ENCODE results near the gene ANHX.

ANHX gene

GRCh38 chr12:133225527-133225926, 10.2 kb downstream of the ANHX start:
- Histone ChIP-seq H3K9me3 (ENCODE audit: insufficient read depth, low read depth, low read length) (peaks cover 53% of the 10 kb centered on the region; the same call in 1 of the 2 replicates), H3K4me3 (ENCODE audit: low read length, poor library complexity, severe bottlenecking) (no peak overlapping the region), H3K4me2 (ENCODE audit: low read depth, low read length, poor library complexity, severe bottlenecking) (no peak overlapping the region), H3K36me3 (ENCODE audit: insufficient read depth, low read length) (no peaks in the 10 kb centered on the region), H4K20me1 (ENCODE audit: insufficient read depth, low read length, poor library complexity, severe bottlenecking) (no peaks in the 10 kb centered on the region), H3K9me2 (replicated peaks; ENCODE audit: low read depth, low read length) (no peaks in the 10 kb centered on the region), H3F3A (ENCODE audit: low read depth) (no peaks in the 10 kb centered on the region), H3K9ac (ENCODE audit: low read depth, low read length, poor library complexity, severe bottlenecking) (no peak overlapping the region), H3K79me2 (ENCODE audit: insufficient read depth, low read length) (no peaks in the 10 kb centered on the region), H3K27me3 (ENCODE audit: insufficient read depth, low read length, poor library complexity, severe bottlenecking) (no peaks in the 10 kb centered on the region), H2AFZ (ENCODE audit: low read length) (no peak overlapping the region), H3K4me1 (ENCODE audit: insufficient read depth, low read length, poor library complexity, severe bottlenecking) (no peaks in the 10 kb centered on the region)
- TF ChIP-seq, protein P1, sequence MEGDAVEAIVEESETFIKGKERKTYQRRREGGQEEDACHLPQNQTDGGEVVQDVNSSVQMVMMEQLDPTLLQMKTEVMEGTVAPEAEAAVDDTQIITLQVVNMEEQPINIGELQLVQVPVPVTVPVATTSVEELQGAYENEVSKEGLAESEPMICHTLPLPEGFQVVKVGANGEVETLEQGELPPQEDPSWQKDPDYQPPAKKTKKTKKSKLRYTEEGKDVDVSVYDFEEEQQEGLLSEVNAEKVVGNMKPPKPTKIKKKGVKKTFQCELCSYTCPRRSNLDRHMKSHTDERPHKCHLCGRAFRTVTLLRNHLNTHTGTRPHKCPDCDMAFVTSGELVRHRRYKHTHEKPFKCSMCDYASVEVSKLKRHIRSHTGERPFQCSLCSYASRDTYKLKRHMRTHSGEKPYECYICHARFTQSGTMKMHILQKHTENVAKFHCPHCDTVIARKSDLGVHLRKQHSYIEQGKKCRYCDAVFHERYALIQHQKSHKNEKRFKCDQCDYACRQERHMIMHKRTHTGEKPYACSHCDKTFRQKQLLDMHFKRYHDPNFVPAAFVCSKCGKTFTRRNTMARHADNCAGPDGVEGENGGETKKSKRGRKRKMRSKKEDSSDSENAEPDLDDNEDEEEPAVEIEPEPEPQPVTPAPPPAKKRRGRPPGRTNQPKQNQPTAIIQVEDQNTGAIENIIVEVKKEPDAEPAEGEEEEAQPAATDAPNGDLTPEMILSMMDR (conservative IDR thresholded peaks at IDR 0.05; ENCODE audit: low read length) = no peak
- TF ChIP-seq EZH2phosphoT487 (IDR thresholded peaks at IDR 0.05; ENCODE audit: borderline replicate concordance) = no peak

DNA sequence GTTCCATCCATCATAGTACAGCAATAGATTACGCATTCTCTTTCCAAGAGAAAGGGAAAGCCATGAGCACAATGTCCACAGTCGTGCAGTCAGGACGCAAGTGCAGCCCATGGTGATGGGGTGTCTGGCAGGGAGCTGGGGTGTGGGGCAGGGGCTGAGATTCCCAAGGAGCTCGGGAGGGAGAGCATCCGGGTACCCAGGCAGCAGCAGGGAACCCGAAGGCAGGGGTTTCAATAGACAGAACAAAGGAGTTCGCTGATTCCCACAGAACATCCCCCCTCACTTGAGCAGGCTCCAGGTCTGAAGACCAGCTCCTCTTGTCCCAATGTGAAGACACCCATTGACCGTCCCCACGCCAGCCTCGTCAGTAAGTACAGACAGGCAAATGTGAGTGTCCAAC, 13.5 kb downstream of the ANHX start:
- Histone ChIP-seq H3K9me3 (ENCODE audit: insufficient read depth, low read depth, low read length) (peaks cover 52% of the 10 kb centered on the region; the same call in 1 of the 2 replicates), H3K4me2 (ENCODE audit: low read depth, low read length, poor library complexity, severe bottlenecking) (no peak overlapping the region), H3K9me2 (replicated peaks; ENCODE audit: low read depth, low read length) (no peaks in the 10 kb centered on the region), H2AFZ (ENCODE audit: low read length) (no peak overlapping the region), H3K36me3 (ENCODE audit: insufficient read depth, low read length) (no peaks in the 10 kb centered on the region), H3K4me3 (ENCODE audit: low read length, poor library complexity, severe bottlenecking) (no peak overlapping the region), H4K20me1 (ENCODE audit: insufficient read depth, low read length, poor library complexity, severe bottlenecking) (no peaks in the 10 kb centered on the region), H3K4me1 (ENCODE audit: insufficient read depth, low read length, poor library complexity, severe bottlenecking) (no peaks in the 10 kb centered on the region), H3K27me3 (ENCODE audit: insufficient read depth, low read length, poor library complexity, severe bottlenecking) (no peaks in the 10 kb centered on the region), H3K79me2 (ENCODE audit: insufficient read depth, low read length) (no peaks in the 10 kb centered on the region), H3K9ac (ENCODE audit: low read depth, low read length, poor library complexity, severe bottlenecking) (no peak overlapping the region), H3F3A (ENCODE audit: low read depth) (no peaks in the 10 kb centered on the region)
- TF ChIP-seq EZH2phosphoT487 (IDR thresholded peaks at IDR 0.05; ENCODE audit: borderline replicate concordance) = no peak
- TF ChIP-seq, protein P1 (conservative IDR thresholded peaks at IDR 0.05; ENCODE audit: low read length) = no peak

- H3K9ac ChIP-seq (ENCODE audit: low read depth, low read length, poor library complexity, severe bottlenecking) = no peak overlapping the region
- H3K4me2 ChIP-seq (ENCODE audit: low read depth, low read length, poor library complexity, severe bottlenecking) = no peak overlapping the region
- H3K79me2 ChIP-seq (ENCODE audit: insufficient read depth, low read length) = no peaks in the 10 kb centered on the region
- TF ChIP-seq, protein P1 (conservative IDR thresholded peaks at IDR 0.05; ENCODE audit: low read length) = no peak
- TF ChIP-seq EZH2phosphoT487 (IDR thresholded peaks at IDR 0.05; ENCODE audit: borderline replicate concordance) = no peak
- peaks cover 48% of the 10 kb centered on the region; the same call in 1 of the 2 replicates for H3K9me3 ChIP-seq (ENCODE audit: insufficient read depth, low read depth, low read length)
- no peaks in the 10 kb centered on the region for H3K4me1 ChIP-seq (ENCODE audit: insufficient read depth, low read length, poor library complexity, severe bottlenecking)
- no peaks in the 10 kb centered on the region for H3K9me2 ChIP-seq (replicated peaks; ENCODE audit: low read depth, low read length)
- H2AFZ ChIP-seq (ENCODE audit: low read length) = no peak overlapping the region
- H4K20me1 ChIP-seq (ENCODE audit: insufficient read depth, low read length, poor library complexity, severe bottlenecking) = no peaks in the 10 kb centered on the region
- H3K4me3 ChIP-seq (ENCODE audit: low read length, poor library complexity, severe bottlenecking) = no peak overlapping the region
- H3K36me3 ChIP-seq (ENCODE audit: insufficient read depth, low read length) = no peaks in the 10 kb centered on the region
- H3K27me3 ChIP-seq (ENCODE audit: insufficient read depth, low read length, poor library complexity, severe bottlenecking) = no peaks in the 10 kb centered on the region
- no peaks in the 10 kb centered on the region for H3F3A ChIP-seq (ENCODE audit: low read depth)
Observed at GRCh38 chr12:133221241-133221640, 14.4 kb downstream of the ANHX start.

Data from Loucy (cell line).